NCI-H1930 (cell line): Measurements from ENCODE around the gene CFAP97.
"Not testable (repeated sequence)": the region's sequence is repeated elsewhere in the genome, so short reads cannot be mapped to it uniquely, and the experiment has no call there.

Experiments used
- DNase-seq, 2 experiments: peaks; one replicate each; lab custom pipeline; 2025; lab: John Stamatoyannopoulos, UW

CFAP97 gene

DNA sequence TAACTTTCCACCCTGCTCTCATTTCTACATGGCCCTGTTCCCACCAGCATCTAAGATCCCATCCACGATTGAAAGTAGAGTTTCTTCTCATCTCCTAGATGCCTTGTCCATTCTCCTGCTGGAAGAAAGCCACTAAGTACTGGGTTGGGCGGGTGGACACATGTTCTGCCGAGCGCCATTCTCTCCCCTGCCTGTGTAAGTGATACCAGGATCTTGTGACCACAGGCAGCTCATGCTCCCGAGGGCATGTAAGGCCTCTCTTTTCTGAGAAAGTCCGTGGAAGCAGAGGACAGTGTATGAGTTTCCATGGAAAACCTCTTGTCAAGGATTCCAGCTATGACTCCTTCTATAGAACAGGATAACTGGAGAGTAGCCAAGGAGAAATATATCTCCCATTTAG, 64.1 kb downstream of the CFAP97 start:
- no peak for DNase-seq

DNA sequence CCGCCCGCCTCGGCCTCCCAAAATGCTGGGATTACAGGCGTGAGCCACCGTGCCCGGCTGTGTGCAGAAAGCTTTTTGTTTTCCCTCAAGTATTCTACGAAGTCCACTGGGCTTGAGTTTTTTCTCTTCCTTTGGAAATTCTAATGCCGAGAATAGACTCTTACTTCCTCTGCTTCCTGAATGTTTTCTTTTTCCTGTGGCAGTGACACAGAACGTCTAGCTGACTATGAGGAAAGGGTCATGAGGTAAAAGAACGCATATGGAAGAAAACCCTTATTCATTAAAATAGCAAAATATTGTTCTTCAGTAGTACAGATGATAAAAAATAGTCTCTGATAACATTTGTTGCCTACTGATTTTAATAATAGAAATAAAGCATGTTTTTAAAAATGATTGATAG, 65.6 kb downstream of the CFAP97 start:
- DNase-seq, result no peak

DNA sequence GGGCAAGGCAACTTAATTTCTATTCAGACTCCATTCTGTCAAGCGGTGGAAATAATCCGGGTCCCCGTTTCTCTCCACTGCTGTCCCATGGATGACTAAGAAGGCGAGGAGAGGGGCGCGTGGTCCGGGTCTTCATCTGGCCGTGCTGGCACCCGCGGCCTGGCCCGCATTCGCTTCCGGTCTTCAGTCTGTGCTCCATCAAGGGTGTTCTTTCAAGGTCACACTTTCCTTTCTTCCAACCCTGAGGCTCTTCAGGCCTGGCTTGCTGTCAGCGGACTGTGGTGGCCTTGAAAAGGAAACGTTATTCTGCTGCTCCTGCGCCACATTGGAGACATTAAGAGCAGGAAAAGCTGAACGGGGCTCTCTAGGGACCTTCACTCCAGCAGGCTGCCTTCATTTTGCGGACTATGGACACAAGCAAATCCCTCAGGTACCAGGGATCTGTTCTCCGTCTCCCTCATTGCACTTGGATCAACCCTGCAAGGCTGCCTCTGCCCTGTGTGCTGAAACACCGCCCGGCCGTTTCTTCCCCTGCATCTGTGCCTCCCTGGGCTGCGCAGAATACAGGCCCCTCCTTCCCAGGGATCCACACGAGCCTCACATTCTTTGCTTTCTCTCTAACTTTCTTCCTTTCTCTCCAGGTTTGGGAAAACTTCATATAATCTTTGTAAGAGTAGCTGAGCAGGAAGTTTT, 66.4 kb downstream of the CFAP97 start:
- no peak for DNase-seq

DNA sequence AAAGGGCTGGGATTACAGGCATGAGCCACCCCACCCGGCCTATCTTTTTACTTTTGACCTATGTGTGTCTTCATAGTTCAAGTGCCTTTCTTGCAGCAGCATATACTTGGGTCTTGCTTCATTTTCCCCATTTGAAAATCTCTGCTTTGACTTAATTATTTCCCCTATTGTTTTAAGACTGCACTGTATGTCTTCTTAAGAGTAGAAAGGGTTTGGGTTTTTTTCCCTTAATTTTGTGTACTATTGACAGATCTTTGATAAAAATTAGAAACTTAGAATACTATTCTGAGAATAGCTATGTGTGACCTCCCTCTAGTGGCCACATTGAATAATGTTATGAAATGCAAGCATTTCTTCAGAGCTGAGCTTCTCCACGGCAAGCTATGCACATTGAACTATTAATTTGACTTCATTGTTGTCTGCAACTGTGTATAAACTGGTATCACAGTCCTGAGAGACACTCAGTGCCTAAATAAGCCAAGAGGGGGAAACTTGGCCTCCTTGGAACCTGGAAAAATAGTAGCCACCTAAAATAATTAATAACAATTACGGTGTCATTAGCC, 69.4 kb downstream of the CFAP97 start:
- peak; percentile 7 to 19 for DNase-seq

DNA sequence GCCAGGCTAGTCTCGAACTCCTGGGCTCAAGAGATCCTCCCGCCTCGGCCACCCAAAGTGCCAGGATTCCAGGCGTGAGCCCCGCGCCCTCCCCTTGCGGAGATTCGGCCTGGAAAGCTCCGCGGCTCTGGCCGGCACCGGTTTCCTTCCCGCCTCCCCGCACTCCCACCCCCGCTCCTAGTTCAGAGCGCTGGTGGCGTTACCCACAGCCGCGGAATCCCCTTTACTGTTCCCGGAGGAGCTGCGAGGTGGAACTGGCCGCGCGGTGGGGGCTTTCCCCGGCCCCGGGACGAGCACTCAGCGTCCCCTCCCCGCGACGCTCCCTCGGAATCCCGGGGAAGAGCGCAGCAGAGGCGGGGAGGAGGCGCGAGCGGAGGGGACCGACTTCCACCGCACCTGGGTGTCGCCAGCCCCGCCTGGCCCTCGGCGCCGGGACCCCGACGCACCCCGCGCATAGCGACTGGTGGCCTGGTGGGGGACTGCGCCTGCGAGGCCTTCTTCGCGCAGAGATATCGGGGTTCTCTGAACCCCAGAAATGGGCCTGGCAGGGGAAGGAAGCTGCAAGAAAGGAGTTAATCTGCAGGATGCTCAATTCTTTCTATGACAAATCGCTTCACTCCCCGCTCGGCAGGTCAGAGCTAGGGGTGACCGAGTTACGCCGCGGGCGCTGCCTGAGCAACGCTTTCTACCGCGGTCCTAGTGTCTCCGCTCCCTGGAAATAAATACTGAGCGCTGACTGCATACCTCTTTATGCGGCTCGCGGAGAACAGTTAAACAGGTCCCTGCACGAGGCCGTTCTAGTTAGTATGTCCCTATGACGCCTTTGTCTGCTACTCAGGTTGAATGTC, 75.3 kb downstream of the CFAP97 start:
- peak in 1 of 2 experiments; percentile 44 for DNase-seq

DNA sequence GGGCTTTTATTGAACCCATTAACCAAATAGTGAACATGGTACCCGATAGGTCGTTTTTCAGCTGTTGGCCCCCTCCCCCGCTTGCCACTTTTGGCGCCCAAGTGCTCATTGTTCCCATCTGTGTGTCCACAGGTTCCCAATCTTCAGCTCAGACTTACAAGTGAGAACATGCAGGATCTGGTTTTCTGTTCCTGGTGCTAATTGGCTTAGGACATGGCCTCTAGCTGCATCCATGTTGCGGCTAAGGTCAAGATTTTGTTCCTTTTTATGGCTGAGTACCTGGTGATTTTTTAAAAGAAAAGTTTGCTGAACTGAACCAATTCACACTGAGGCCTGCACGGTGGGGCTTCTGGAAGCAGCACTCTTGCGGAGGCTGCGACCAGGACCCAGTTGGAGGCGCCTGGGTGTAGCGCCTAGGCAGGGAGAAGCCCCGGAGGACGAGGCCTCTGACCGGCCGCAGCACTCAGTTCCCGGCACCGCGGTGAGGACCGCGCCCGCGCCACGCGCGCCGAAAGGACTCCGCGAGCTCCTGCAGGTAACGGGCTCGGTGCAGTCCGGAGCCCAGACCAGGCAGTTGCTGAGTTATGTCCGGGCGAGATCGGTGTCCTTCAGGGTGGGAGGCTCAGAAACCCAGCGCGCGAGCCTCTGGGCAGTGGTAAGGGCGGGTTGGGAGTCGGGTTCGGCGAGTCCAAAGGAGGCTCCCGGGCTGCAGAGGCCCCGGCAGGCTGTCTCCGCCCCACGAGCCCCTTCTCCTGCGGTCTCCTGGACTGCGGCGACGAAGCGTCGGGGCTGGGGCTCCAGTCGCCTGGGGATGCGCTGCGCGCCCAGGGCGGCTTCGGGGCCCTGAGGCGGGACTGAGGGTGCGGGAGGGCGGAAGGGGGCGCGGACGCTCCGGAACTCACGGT, 76.5 kb downstream of the CFAP97 start:
- no peak for DNase-seq

- DNase-seq, result no peak
Measured at GRCh38 chr4:185124006-185124405, 79.8 kb downstream of the CFAP97 start.

GRCh38 chr4:185122681-185123345, 81.0 kb downstream of the CFAP97 start:
- no peak for DNase-seq

GRCh38 chr4:185120631-185120946, 83.2 kb downstream of the CFAP97 start:
- DNase-seq, result no peak

- DNase-seq, result no peak
Measured at GRCh38 chr4:185119927-185120630, 83.7 kb downstream of the CFAP97 start.

DNA sequence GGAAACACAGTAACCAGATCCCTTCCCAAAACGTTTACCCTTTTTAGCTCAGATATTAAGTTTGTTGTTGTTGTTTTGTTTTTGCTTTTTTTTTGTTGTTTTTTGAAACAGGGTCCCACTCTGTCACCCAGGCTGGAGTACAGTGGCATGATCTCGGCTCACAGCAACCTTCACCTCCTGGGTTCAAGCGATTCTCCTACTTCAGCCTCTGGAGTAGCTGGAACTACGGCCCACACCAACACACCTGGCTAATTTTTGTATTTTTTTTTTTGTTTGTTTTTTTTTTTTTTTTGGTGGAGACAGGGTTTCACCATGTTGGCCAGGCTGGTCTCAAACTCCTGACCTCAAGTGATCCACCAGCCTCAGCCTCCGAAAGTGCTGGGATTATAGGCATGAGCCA, 84.3 kb downstream of the CFAP97 start:
- not testable (repeated sequence) for DNase-seq

- no peak for DNase-seq
Measured at GRCh38 chr4:185118876-185119275, 84.9 kb downstream of the CFAP97 start.

DNA sequence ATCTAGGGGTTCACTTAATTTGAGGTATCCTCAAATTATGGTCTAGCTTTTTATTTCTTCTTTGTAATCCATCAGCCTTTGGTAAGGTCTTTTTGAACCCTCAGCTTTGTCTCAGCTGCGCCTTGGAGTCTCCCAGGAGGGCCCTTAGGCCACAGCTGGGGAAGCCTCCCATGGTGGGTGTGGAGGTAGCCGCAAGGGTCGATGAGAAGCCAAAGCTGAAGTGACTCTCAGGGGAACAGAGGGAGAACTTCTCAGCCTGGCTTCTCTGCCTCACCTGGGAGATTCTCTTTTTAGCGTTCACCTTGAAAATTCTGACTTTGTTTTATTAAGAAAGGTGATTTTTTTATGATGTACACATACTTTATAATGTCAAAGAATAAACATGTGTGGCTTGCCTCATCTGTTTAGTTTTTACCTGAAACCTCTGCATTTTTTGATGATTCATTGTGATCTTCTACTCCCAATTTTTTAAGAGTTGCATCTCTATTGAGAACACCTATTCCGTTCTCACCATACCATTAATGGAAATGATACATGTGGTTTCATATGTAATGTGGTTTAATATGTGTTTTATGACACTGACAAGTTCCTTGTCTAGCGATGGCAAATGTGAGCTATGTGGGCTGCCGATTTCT, 86.4 kb downstream of the CFAP97 start:
- no peak for DNase-seq

GRCh38 chr4:185115827-185116232, 88.0 kb downstream of the CFAP97 start:
- DNase-seq, result no peak

DNA sequence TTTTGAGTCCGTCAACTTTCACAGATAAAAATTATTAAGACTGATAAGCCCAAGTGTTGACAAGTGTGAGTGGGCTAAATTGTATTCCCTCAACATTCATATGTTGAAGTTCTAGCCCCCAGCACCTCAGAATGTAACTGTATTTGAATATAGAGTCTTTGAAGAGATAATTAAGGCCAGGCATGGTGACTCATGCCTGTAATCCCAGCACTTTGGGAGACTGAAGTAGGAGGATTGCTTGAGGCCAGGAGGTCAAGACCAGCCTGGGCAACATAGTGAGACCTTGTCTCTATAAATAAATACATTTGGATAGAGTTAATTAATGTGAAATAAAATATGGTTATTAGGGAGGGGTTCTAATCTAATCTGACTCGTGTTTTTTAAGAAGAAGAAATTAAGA, 90.5 kb downstream of the CFAP97 start:
- no peak for DNase-seq

- DNase-seq, result no peak
Measured at GRCh38 chr4:185112104-185112503, 91.7 kb downstream of the CFAP97 start.

DNA sequence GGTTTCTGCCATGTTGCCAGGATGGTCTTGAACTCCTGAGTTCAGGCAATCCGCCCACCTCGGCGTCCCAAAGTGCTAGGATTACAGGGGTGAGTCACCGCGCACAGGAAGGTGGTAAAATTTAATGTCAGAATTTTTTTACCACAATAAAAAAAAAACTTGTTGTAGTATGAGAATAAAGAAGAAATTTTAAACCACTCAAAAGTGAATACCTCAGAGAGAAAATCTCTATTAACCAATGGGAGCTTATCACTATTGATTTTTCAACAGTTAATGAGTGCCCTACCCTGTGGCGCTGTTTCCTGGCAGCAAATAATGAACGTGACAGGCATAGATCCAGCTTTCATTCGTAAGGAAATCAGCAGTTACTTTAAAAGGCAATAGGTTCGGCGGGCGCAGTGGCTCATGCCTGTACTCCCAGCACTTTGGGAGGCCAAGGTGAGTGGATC, 93.4 kb downstream of the CFAP97 start:
- DNase-seq, result no peak

- no peak for DNase-seq
Measured at GRCh38 chr4:185109736-185110135, 94.1 kb downstream of the CFAP97 start.
